GM19463 (cell line): ENCODE data around the gene CA7.

Experiments
- ATAC-seq: cut with Tn5 transposase; IDR thresholded peaks from one replicate; pipeline ENCODE4 v1.9.1; 2021; ENCODE audit warnings: mild to moderate bottlenecking, moderate library complexity; ENCODE audit not compliant: unreplicated experiment

The CA7 gene

GRCh38 chr16:66844342-66845079 is at the start of gene CA7:
Gene CA7, plus strand, starts transcription at chr16:66844414. Its CDS starts 74 bp downstream, at chr16:66844488.
- no peak for ATAC-seq

GRCh38 chr16:66798161-66798560 is 46.1 kb upstream of the CA7 start:
- ATAC-seq, result no peak

GRCh38 chr16:66800856-66801255 is 43.4 kb upstream of the CA7 start:
- no peak for ATAC-seq

GRCh38 chr16:66801320-66802105 is 42.7 kb upstream of the CA7 start, which contains the start of gene TERB1:
Gene TERB1, minus strand, starts transcription at chr16:66801584. Its CDS starts 4,786 bp downstream, at chr16:66796798.
- no peak for ATAC-seq

DNA sequence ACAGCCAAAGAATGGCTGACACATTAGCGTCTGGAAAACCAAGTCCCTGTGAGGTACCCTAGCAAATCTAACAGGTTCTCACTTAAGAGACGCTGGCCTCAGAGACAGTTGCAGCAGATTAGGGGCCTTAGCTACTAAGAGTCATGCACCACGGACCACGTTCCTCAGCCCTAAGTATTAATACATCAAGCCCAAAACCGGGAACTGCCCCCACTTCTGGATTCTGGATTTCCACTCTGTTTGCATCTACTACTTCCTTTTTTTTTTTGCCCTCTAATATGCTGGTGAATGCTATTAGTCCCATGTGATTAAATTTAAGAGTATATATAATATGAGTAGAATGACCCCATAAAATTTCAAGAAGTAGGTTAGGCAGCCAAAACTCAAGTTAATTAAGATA is 42.1 kb upstream of the CA7 start:
- ATAC-seq, result no peak

GRCh38 chr16:66809765-66810164 is 34.4 kb upstream of the CA7 start:
- no peak for ATAC-seq

GRCh38 chr16:66810391-66810790 is 33.8 kb upstream of the CA7 start:
- ATAC-seq, result no peak

GRCh38 chr16:66811043-66811442 is 33.2 kb upstream of the CA7 start:
- ATAC-seq, result no peak

- ATAC-seq, result no peak
Observed at GRCh38 chr16:66814734-66815133, 29.5 kb upstream of the CA7 start.

- ATAC-seq, result no peak
Observed at GRCh38 chr16:66824006-66824405, 20.2 kb upstream of the CA7 start.

DNA sequence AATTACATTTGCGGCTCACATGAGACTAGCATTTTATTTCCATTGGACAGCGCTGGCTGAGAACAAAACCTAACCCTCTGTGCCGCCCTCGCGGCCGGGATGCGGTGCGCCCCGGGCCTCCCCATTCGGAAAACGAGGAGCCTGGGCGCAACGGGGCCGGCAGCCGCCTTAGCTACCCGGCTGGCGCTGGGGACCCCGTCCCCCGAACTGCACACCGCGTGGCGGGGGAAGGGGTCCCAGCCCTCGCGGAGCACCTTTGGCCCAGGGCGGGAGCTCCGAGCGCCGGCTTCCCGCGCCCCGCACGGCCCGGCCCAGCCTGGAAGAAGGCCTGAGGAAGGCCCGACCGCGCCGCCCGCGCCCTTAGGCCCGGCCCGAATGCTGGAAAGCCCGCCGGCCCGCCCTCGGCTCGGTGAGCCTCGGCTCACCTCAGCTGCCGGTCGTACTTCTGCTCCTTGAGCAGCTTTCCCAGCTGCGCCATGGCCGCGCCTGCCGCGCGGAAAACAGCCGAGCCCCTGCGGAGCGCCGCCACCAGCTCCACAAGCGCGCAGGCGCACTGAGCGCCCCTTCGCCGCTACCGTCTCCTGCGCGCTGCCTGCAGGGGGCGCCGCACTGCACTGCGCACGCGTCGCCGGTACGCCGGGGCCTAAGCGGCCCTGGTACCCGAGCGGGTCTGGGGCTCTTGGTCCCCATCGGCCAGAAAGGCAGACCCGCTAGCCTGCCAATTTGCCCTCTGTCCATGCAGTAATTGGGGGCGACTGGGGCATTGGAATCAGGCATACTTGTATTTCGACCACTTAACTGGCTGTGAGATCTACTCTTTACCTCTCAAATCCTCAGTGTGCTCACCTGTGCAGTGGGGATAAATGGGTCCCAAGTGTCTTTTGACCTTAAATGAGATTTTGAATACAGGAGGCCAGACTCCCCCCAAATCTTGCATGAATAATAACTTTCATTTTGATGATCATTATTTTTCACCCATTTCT is 13.5 kb upstream of the CA7 start, which contains the start of gene NAE1:
Gene NAE1, minus strand, starts transcription at position 555 of the 983 bp plus-strand sequence. Its CDS starts 77 bp downstream, at position 478.
- ATAC-seq, result peak; percentile 96

DNA sequence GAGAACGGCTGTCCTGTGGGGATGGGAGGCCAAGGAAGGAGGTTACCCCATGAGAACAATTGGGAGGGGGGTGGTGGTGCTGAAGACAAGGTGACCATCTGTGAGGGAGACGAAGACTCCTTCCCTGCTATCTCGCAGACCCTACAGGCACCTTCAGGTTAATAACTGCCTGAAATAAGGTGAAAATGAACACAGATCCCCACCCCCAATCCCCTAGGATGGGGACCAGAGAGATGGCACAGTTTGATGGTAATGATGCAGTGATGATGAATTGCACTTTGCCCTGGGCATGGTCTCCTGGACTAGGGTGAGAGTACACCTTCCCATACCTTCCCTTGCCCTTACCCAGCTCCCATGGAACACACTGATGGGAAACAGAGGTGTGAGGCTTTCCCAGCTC is 12.0 kb upstream of the CA7 start:
- ATAC-seq, result no peak

GRCh38 chr16:66832661-66833305 is 11.4 kb upstream of the CA7 start:
- no peak for ATAC-seq

- no peak for ATAC-seq
Observed at GRCh38 chr16:66834746-66835145, 9.5 kb upstream of the CA7 start.

DNA sequence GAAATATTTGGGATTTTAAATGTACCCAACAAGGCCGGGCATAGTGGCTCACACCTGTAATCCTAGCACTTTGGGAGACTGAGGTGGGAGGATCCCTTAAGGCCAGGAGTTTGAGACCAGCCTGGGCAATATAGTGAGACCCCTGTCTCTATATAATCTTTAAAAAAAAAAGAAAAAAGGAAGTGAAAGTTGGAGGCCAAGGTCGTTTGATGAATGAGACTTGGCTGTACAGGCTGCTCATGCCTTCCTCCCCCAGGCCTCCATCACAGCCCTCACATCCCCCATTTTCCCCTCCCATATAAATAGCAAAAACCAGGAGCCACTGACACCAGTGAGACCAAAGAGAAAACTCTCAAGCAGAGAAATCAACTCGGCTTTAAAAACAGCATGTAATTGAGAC is 3.3 kb upstream of the CA7 start:
- ATAC-seq, result no peak

DNA sequence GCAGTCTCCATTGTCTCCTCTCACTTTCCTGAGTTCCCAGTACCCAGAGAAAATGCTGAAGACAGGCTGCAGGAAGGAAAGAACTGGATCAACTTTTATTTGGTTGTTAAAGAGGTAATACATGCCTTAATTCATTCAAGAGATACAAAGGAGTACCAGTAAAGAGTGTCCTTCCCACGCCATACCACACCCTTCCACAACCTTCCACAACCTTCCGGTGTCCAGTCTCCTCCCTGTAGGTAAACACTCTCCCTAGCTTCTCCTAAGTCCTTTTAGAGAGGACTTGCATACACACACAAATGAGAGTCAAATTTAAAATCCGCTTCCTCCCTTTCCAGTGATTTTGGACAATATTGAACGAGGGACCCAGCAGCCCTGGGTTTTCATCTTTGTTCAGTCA is 2.8 kb upstream of the CA7 start:
- ATAC-seq, result no peak

GRCh38 chr16:66842765-66843164 is 1.4 kb upstream of the CA7 start:
- ATAC-seq, result no peak

- ATAC-seq, result no peak
Observed at GRCh38 chr16:66843191-66843590, 1.0 kb upstream of the CA7 start.

DNA sequence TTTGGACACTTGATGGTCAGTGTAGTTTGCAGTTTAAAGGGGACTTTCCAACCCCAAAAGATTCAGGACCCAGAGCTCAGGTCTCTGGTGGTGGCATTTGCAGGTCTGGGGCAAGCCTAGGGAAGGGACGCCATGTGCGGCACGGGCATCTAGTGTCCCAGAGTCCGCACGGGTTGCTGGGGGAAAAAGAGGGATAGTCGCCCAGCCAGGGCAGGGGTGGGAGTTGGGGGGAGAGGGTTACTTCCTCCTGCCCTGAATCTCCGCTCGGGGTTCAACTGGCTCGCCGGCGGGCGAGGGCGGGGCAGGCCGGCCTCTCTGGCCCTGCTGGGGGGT is 239 bp upstream of the CA7 start:
- no peak for ATAC-seq

DNA sequence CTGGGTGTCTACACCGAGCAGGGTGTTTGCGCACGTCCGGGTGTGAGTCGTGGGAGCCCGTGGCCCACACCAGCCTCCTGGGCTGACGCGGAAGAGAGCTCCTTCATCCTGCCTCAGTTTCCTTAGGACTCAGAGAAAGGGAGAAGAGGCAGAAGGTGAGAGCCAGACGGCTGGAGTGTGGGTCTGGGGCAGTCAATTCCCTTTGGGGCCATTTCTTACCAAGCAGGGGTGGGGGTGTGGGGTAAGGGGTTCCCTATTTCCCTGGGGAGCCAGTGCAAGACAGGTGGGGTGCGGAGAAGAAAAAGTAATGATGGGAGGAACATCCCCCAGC is 831 bp downstream of the CA7 start:
- no peak for ATAC-seq

DNA sequence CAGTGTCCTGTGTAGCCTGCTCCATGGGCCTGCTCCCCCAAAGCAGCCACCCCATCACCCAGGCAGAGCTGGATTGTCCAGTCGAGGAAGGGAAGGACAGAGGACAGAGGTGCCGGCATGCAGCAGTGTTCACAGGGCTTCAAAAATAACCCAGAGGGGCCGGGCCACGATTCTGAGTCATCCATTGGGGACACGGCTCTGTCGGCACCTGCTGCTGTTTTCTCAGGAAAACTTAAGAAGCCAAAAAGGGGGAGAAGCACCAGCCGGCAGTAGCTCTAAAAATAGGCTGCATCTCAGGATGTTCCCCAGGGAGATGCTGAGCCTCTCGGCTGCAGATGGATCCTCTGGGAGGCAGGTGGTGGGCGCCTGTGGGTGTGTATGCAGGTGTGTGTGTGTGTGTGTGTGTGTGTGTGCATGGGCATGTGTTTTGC is 1.6 kb downstream of the CA7 start:
- ATAC-seq, result no peak
